NCI-H2227 treated with DMSO at 0.1 percent for 48 hours (cell line): Measurements from ENCODE around the gene GGN.
"Not testable (repeated sequence)": the region's sequence is repeated elsewhere in the genome, so short reads cannot be mapped to it uniquely, and the experiment has no call there.

Source experiments
- DNase-seq: peaks from one replicate; lab custom pipeline; 2025; lab: John Stamatoyannopoulos, UW

GGN gene

DNA sequence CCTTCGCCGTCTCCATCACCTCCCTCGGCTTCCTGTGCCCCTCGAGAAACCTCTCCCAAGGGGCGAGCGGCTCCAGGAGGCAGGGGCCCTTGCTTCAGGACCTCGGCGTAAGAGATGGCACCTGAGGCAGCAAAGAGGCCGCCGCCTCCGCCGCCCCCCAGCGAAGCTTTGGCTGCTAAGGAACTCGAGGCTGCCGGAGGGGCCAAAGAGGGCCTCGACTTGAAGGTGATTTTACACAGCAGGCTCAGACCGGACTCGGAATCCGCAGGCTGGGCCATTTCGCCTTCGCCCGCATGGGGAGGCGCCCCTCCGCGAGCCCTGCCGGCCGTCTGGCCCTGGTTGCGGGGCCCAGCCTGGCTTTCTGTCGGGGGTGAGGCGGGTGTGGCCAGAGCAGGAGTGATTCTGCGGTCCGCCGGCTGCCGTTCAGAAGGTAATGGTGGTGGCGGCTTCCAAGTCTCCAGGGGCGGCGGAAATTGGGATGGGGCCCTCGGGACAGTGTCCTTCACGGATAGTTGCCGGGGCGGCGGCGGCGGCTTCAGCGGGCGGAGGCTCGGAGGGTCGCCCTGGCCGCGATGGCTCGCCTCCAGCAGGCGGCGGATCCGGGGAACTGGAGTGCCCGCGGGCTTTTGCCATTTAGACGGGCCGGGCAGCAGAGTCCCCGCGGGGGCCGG lies 1.4 kb downstream of the GGN start:
- no peak for DNase-seq

- no peak for DNase-seq
Observed at GRCh38 chr19:38385804-38386257, 2.0 kb downstream of the GGN start.

DNA sequence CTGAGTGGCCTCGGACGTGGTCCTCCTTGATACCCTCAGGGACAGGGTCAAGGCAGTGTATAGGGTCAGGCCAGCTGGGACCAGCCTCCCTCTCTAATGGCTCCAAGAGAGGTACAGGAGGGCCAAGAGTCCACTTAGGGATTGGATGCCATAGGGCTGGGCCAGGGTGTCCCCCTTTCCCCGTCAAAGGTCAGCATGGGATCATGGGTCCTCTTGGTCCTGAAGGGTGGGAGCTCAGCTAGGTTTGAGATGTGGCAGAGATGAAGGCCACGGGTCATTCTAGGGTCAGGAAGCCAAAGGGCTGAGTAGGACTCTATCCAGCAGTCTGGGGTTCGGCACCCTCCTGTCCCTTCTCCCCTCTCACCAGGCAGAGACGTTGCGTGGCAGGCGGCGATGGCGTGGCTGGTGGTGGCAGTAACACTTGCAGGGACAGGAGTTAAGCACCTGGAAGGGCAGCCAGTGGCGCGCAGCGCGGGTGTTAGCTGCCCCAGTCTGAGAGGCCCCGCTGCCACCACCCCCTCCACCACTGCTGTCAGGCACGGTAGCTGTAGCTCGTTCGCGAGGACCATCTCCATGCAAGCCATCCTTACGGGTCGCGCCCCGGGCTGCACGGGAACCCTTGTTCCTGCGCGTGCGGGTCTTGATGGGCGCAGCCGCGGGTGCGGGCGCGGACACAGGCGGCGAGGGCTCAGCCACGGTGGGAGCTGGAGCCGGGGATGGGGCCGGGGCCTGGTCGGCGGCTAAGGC lies 2.6 kb downstream of the GGN start:
- no peak for DNase-seq

DNA sequence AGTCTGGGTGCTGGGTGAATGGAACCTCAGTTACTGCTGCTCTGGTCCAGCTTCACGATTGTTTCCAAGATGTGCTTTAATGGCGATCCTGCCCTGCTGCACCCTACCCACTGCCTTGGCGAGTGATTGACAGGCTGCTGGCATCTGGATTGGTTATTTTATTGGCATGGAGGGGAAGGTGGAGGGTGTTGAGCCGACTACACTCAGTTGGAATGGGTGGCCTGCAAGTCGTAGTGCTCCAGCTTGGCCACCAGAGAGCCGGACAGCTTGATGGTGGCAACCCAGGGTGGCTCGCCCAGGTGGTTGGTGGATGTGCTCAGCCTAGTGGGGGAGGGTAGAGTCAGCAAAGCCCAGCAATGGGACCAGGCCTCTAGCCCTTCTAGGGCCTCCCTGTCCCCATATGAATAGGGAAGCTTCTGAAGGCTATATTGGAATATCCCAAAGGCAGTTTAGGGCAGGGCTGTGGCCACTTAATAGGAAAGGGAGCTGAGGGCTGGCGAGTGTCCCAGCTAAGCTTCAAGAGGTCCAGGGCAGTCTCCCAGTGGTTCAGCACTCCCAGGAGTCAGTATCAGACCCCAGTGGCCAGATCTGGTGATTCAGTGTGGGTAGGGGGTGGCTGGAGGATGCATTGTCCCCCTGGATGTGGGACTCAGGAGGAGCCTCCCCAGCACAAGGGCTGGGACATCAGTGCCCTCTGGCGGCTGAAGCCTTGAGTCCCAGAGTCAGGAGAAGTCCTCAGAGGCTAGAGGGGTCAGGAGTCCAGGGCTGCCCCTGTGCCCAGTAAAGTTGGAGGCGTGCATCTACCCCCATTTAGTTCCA lies 3.4 kb downstream of the GGN start:
- DNase-seq, result no peak

GRCh38 chr19:38383743-38384142 lies 4.1 kb downstream of the GGN start:
- DNase-seq, result no peak

DNA sequence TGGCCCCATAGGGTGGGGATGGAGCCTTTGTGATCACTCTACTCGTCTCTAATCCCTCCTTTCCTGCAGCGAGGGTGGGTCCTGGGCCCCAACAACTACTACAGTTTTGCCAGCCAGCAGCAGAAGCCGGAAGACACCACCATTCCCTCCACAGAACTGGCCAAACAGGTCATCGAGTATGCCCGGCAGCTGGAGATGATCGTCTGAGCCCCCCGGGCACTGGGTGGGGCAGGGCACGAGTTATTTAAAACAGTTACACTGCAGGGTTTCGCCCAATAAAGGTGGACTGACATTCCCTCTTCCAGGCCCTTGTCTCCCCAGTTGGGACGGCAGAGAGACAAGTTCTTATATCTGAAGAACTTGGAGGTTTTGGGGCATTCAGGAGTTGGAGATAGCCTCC lies 4.7 kb downstream of the GGN start:
- DNase-seq, result no peak

DNA sequence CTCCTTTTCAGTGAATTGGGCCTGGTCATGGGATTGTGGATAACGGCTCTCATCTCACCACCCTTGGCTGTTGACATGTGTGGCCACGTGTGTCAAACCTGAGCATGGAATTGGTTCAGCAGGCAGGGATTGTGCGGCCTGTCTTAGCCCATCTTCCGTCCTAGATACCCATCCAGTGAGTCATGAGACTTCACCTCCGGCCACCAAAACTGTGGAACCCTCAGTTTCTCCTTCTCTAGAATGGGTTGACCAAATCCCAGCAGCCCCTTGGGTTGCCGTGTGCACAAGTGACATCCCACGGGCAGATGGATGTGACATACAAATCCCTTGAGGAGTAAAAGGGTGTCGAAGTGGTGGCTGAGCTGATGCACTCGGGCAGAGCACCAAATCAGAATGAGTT lies 6.7 kb downstream of the GGN start:
- no peak for DNase-seq

DNA sequence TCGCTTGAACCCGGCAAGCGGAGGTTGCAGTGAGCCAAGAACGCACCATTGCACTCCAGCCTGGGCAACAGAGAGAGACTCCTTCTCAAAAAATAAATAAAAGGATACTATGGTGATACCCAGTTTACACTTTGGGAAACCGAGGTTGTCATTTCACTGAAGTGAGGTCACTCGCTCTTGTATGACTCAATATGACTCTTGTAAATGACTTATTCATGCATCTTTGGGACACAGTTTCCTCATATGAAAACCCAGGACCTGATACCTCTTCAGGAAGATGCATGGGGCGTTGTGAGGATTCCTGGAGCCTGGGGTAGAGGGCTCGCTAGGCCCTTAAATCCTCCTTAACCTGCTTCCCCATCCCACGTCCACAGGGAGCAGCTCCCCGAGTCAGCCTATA lies 9.0 kb downstream of the GGN start:
- DNase-seq, result no peak

DNA sequence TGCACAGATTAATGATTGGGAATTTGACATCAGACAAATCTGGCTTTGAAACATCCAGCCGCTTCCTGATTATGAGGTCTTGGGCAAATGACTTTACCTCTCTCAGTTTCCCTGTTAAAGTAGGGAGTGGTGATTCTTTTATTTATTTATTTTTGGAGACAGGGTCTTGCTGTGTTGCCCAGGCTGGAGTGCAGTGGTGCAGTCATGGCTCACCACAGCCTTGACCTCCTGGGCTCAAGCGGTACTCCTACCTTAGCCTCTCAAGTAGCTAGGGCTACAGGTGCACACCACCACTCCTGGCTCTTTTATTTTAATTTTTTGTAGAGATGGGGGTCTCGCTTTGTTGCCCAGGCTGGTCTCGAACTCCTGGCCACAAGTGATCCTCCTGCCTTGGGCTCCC lies 10.8 kb downstream of the GGN start:
- DNase-seq, result no peak

DNA sequence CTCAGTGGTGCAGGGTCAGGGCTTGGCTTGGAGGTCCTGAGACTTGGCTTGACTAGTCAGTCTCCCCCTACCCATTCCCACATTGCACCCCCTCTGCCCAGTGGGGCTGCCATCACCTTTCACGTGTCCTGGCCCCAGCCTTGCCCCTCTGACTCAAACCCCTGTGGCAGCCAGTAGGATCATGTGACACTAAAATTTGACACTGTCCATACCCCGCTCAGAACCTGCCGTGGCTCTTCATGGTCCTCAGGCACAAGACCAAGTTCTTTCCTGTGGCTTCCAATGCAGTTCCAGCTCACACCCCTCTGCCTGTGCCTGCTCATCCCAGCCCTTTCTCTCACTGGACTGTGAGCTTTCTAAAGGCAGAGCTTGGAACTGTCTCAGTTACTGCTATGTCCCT lies 11.3 kb downstream of the GGN start:
- DNase-seq, result no peak

- no peak for DNase-seq
Observed at GRCh38 chr19:38375748-38376147, 12.1 kb downstream of the GGN start.

DNA sequence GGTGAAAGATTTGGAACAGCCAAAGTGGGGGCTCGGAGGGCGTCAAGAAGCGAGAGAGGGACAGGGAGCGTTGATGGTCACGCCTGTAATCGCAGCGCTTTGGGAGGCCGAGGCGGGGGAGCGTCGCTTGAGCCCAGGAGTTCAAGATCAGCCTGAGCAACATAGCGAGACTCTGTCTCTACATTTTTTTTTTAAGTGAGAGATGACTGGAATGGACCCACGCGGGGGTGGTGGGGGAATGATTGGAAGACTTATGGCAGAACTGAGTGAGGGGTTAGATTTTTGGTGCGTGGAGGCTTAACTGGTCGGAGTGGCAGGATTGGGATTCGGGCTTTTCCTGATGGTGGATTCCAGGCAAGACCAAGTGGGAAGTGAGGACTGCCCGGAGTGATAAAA lies 12.7 kb downstream of the GGN start:
- peak; percentile 86 for DNase-seq

DNA sequence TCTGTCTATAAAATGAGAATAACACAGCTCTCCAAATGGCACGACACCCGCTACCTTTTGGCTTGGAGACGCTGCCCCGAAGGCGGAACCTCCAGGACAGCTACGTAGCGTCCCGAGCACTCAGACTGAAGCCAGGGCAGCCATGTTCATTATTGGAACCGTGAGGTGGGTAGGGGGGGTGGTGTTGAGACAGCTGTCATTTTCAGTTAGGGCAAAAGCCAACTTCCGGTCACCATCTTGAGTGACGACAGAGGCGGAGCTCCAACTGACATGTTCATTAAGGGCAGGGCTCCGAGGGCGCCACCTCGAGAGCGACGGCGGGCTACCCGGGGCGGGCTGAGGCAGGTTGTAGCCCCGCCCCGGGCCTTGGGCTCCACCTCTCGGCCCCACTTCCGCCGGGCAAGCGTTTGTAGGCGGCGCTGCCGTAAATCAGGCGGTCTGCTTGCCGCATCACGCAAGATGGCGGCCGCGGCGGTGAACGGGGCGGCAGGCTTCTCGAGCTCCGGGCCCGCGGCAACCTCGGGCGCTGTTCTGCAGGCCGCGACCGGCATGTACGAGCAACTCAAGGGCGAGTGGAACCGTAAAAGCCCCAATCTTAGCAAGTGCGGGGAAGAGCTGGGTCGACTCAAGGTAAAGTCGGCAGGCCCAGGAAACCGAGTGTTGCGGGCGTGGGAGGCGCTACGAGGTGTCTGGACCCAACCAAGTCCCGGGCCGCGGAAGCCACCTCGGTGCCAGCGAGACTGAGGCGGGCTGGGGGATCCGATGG lies 13.3 kb downstream of the GGN start, which contains the start of gene PSMD8:
Gene PSMD8, plus strand, starts transcription at position 240 of the 766 bp plus-strand sequence. Its CDS starts 31 bp downstream, at position 271.
- DNase-seq, result peak; percentile 100

- DNase-seq, result no peak
Observed at GRCh38 chr19:38373907-38374331, 13.9 kb downstream of the GGN start.

DNA sequence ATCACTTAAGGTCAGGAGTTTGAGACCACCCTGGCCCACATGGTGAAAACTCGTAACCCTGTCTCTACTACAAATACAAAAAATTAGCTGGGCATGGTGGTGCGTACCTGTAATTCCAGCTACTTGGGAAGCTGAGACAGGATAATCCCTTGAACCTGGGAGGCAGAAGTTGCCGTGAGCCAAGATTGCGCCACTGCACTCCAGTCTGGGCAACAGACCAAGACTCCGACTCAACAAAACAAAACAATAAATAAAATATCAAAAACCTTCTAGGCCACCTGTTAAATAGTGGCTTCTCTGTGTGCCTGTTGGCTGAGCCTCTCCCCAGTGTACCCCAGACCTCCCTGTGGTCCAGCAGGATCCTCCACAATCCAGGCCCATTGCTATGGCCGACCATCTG lies 16.8 kb downstream of the GGN start:
- DNase-seq, result no peak

- DNase-seq, result no peak
Observed at GRCh38 chr19:38370299-38370698, 17.5 kb downstream of the GGN start.

DNA sequence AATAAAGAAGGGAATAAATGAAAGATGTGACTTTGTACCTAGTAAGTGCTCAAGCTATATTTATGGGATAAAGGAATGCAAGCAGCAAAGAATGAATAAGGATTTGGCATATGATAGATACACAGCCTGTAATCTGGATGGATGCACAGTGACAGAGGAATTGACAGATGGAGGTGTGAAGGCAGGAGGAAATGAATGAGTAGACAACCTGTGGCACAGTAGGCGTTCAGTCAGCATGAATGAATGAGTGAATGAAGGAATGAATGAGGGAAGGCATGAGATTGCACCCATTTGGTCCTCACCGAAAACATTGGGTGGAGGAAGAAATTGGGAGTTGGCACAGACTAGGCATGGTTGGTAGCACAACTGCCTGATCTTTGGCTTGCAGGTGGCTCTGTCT lies 18.2 kb downstream of the GGN start:
- DNase-seq, result no peak

- no peak for DNase-seq
Observed at GRCh38 chr19:38367041-38367440, 20.8 kb downstream of the GGN start.

- not testable (repeated sequence) for DNase-seq
Observed at GRCh38 chr19:38362946-38363688, 24.7 kb downstream of the GGN start.

GRCh38 chr19:38362076-38362945 lies 25.5 kb downstream of the GGN start:
- peak; percentile 100 for DNase-seq
